ENCODE data around the gene GATA5. TPM values are rescaled to one million over a fixed set of nuclear protein-coding genes. Genes with fewer than 3 reads are reported as not detected.

The GATA5 gene
- total and polyA plus RNA-seq, 2 donors (not counting 3 experiments of a cell fraction or from before 2014, with no cell fraction given): not detected

- intact Hi-C loops (cut with micrococcal nuclease) (no loop called here), dilution Hi-C loops (cut with MboI; ENCODE audit: extremely low pct_ligation_motif_present, low sequenced_read_pairs) (no loop called here)
- no peaks in the 10 kb centered on the region for H3K9me3 ChIP-seq (replicated peaks; ENCODE audit: control insufficient read depth, insufficient read depth, low read length)
- H3K4me3 ChIP-seq (replicated peaks in 1 of 3; ENCODE audit: insufficient read depth in 1 of 3, low read depth in 1 of 3, low read length in 3 of 3): no peak overlapping the region
- no peak overlapping the region for H2AFZ ChIP-seq (ENCODE audit: low read depth, low read length)
- no peaks in the 10 kb centered on the region for H3K4me1 ChIP-seq (ENCODE audit: control insufficient read depth, extremely low read depth, insufficient read depth, low read length)
- TF ChIP-seq POLR2A (IDR thresholded peaks at IDR 0.05; ENCODE audit: low read depth, low read length) (no peak), MYC (IDR thresholded peaks at IDR 0.05; ENCODE audit: low read depth, low read length) (no peak), EZH2 (IDR thresholded peaks at IDR 0.05; ENCODE audit: borderline replicate concordance, low read depth, low read length, severe bottlenecking) (no peak), CTCF (IDR thresholded peaks at IDR 0.05; ENCODE audit: extremely low read depth in 1 of 2, insufficient read depth in 1 of 2, low read depth in 1 of 2, low read length in 2 of 2) (no peak), JUN (IDR thresholded peaks at IDR 0.05; ENCODE audit: borderline replicate concordance, insufficient read depth, insufficient read length, low read depth) (no peak)
- no peak for FAIRE-seq
- ChIA-PET CTCF (no interaction called here), POLR2A (no interaction called here)
- H3K4me2 ChIP-seq (ENCODE audit: insufficient read depth, low read length): no peak overlapping the region
- no peaks in the 10 kb centered on the region for H3K9me1 ChIP-seq (replicated peaks; ENCODE audit: control insufficient read depth, extremely low read depth, insufficient read depth, low read length)
- no peak for DNase-seq (ENCODE audit: low read depth, low spot score)
- no peaks in the 10 kb centered on the region for H4K20me1 ChIP-seq (replicated peaks; ENCODE audit: control insufficient read depth, extremely low read depth, insufficient read depth, low read length)
- no TSS peak for BruUV-seq (replicated peaks)
- no peaks in the 10 kb centered on the region for H3K79me2 ChIP-seq (ENCODE audit: control insufficient read depth, insufficient read depth, low read length)
- no peak overlapping the region for H3K9ac ChIP-seq (replicated peaks; ENCODE audit: extremely low read depth, insufficient read depth, low read length)
- H3K27me3 ChIP-seq (ENCODE audit: control insufficient read depth in 2 of 2, insufficient read depth in 2 of 2, low read length in 2 of 2): no peaks in the 10 kb centered on the region
- H3K27ac ChIP-seq (ENCODE audit: insufficient read depth, low read depth, low read length): no peak overlapping the region
- H3K36me3 ChIP-seq (ENCODE audit: control insufficient read depth in 2 of 2, extremely low read depth in 1 of 2, insufficient read depth in 2 of 2, low read length in 2 of 2): no peaks in the 10 kb centered on the region
Observed at GRCh38 chr20:62448788-62449187, 27.0 kb downstream of the GATA5 start.

GRCh38 chr20:62448038-62448437 lies 27.8 kb downstream of the GATA5 start:
- FAIRE-seq (no peak), DNase-seq (ENCODE audit: low read depth, low spot score) (no peak)
- H3K4me2 ChIP-seq (ENCODE audit: insufficient read depth, low read length): no peak overlapping the region
- H3K9ac ChIP-seq (replicated peaks; ENCODE audit: extremely low read depth, insufficient read depth, low read length): no peak overlapping the region
- H3K9me1 ChIP-seq (replicated peaks; ENCODE audit: control insufficient read depth, extremely low read depth, insufficient read depth, low read length): no peaks in the 10 kb centered on the region
- H3K4me1 ChIP-seq (ENCODE audit: control insufficient read depth, extremely low read depth, insufficient read depth, low read length): no peaks in the 10 kb centered on the region
- BruUV-seq (replicated peaks): no TSS peak
- H3K4me3 ChIP-seq (replicated peaks in 1 of 3; ENCODE audit: insufficient read depth in 1 of 3, low read depth in 1 of 3, low read length in 3 of 3): no peak overlapping the region
- H2AFZ ChIP-seq (ENCODE audit: low read depth, low read length): no peak overlapping the region
- intact Hi-C loops (cut with micrococcal nuclease) (no loop called here), dilution Hi-C loops (cut with MboI; ENCODE audit: extremely low pct_ligation_motif_present, low sequenced_read_pairs) (no loop called here)
- no peaks in the 10 kb centered on the region for H3K9me3 ChIP-seq (replicated peaks; ENCODE audit: control insufficient read depth, insufficient read depth, low read length)
- no peaks in the 10 kb centered on the region for H3K27me3 ChIP-seq (ENCODE audit: control insufficient read depth in 2 of 2, insufficient read depth in 2 of 2, low read length in 2 of 2)
- H3K36me3 ChIP-seq (ENCODE audit: control insufficient read depth in 2 of 2, extremely low read depth in 1 of 2, insufficient read depth in 2 of 2, low read length in 2 of 2): no peaks in the 10 kb centered on the region
- no peaks in the 10 kb centered on the region for H3K79me2 ChIP-seq (ENCODE audit: control insufficient read depth, insufficient read depth, low read length)
- H4K20me1 ChIP-seq (replicated peaks; ENCODE audit: control insufficient read depth, extremely low read depth, insufficient read depth, low read length): no peaks in the 10 kb centered on the region
- no peak overlapping the region for H3K27ac ChIP-seq (ENCODE audit: insufficient read depth, low read depth, low read length)
- ChIA-PET CTCF (interaction anchor here (1.0 kb wide), 1 partner anchor 39 kb away, joined by 3 read pairs; no protein-coding TSS in a partner anchor), POLR2A (no interaction called here)
- no peak for TF ChIP-seq EZH2 (IDR thresholded peaks at IDR 0.05; ENCODE audit: borderline replicate concordance, low read depth, low read length, severe bottlenecking)
- TF ChIP-seq MYC (IDR thresholded peaks at IDR 0.05; ENCODE audit: low read depth, low read length): no peak
- no peak for TF ChIP-seq POLR2A (IDR thresholded peaks at IDR 0.05; ENCODE audit: low read depth, low read length)
- no peak for TF ChIP-seq POLR2AphosphoS5 (IDR thresholded peaks at IDR 0.05; ENCODE audit: insufficient read depth, low read depth, low read length)
- no peak for TF ChIP-seq FOS (IDR thresholded peaks at IDR 0.05; ENCODE audit: borderline replicate concordance, insufficient read depth, low read length)
- no peak for TF ChIP-seq GATA2 (IDR thresholded peaks at IDR 0.05; ENCODE audit: insufficient read depth, insufficient read length, low read depth, low read length)
- no peak for TF ChIP-seq CTCF (IDR thresholded peaks at IDR 0.05; ENCODE audit: extremely low read depth in 1 of 2, insufficient read depth in 1 of 2, low read depth in 1 of 2, low read length in 2 of 2)
- no peak for TF ChIP-seq JUN (IDR thresholded peaks at IDR 0.05; ENCODE audit: borderline replicate concordance, insufficient read depth, insufficient read length, low read depth)
- TF ChIP-seq MAX (IDR thresholded peaks at IDR 0.05; ENCODE audit: insufficient read depth, insufficient read length): no peak

Data from endothelial cell of umbilical vein (primary cell).